B cell (primary cell): Measurements from ENCODE around the gene MUC13. TPM values are rescaled to one million over a fixed set of nuclear protein-coding genes. Genes with fewer than 3 reads are reported as not detected.

Experiments
- ATAC-seq: fragments of 200-7000 bp; cut with Tn5 transposase; one replicate; pipeline ENCODE4 v1.10.0; 2021; ENCODE audit warnings: low read depth, mild to moderate bottlenecking, moderate number of reproducible peaks, moderate library complexity
- CTCF ChIA-PET: fragments of 350-600 bp; sonication (Branson Sonifier 250); formaldehyde crosslinking; loops from one replicate; lab custom pipeline; 2021; ENCODE audit warnings: antibody characterized with exemption, inconsistent platforms; lab: Charles Lee
- POLR2A ChIA-PET: fragments of 350-600 bp; sonication (Branson Sonifier 250); formaldehyde crosslinking; loops from one replicate; lab custom pipeline; 2021; ENCODE audit warnings: antibody characterized with exemption; lab: Charles Lee
- DNase-seq: peaks from one replicate; pipeline ENCODE4 v3.0.0; 2013
- H2AFZ ChIP-seq: 2 replicates; pipeline ENCODE4 v1.6.1; 2012; ENCODE audit warnings: mild to moderate bottlenecking, low read depth, low read length; ENCODE audit not compliant: insufficient read depth, poor library complexity, severe bottlenecking
- H3K27ac ChIP-seq, 2 donors: 1 replicate in 1 of 2; 2 replicates in 1 of 2; pipeline ENCODE4 v1.5.1; 2012 to 2013; ENCODE audit warnings: low read length in 2 of 2, mild to moderate bottlenecking in 2 of 2, moderate library complexity in 1 of 2
- H3K27me3 ChIP-seq, 4 experiments: fragments of 200-600 bp in 1 of 4; sonication (generic) in 1 of 4; replicated peaks in 1 of 4; 1 replicate in 2 of 4; 2 replicates in 2 of 4; pipeline versions ENCODE4 v1.6.1 to v1.7.0; 2013 to 2016; ENCODE audit warnings: low read length in 3 of 4, mild to moderate bottlenecking in 2 of 4, mixed read lengths in 1 of 4, moderate library complexity in 1 of 4; ENCODE audit not compliant: insufficient read depth in 4 of 4, control insufficient read depth in 3 of 4; ENCODE audit errors: control extremely low read depth in 1 of 4
- H3K36me3 ChIP-seq, 2 experiments: replicated peaks in 1 of 2; 1 replicate in 1 of 2; 2 replicates in 1 of 2; pipeline versions ENCODE4 v1.6.1 to v1.7.1; 2013; ENCODE audit warnings: low read length in 1 of 2; ENCODE audit not compliant: insufficient read depth in 2 of 2, control insufficient read depth in 1 of 2; ENCODE audit errors: control extremely low read depth in 1 of 2, extremely low read depth in 1 of 2
- H3K4me1 ChIP-seq, 2 donors: fragments of 200-600 bp in 1 of 2; sonication (generic) in 1 of 2; 1 replicate in 1 of 2; 2 replicates in 1 of 2; pipeline versions ENCODE4 v1.5.1 to v1.6.1; 2013 to 2017; ENCODE audit warnings: low read length in 2 of 2; ENCODE audit not compliant: control insufficient read depth in 2 of 2, insufficient read depth in 2 of 2
- H3K4me2 ChIP-seq: replicated peaks from 2 replicates; pipeline ENCODE3; 2012; ENCODE audit warnings: mild to moderate bottlenecking, low read depth, low read length; ENCODE audit not compliant: poor library complexity, severe bottlenecking
- H3K4me3 ChIP-seq, 5 experiments: fragments of 200-600 bp in 1 of 5; sonication (generic) in 1 of 5; 1 replicate in 3 of 5; 2 replicates in 2 of 5; pipeline versions ENCODE4 v1.5.1 to v1.7.0; 2011 to 2016; ENCODE audit warnings: low read length in 4 of 5, mild to moderate bottlenecking in 4 of 5, low read depth in 2 of 5, control low read depth in 1 of 5, moderate library complexity in 1 of 5; ENCODE audit not compliant: insufficient read depth in 1 of 5; ENCODE audit errors: control extremely low read depth in 1 of 5, extremely low read depth in 1 of 5
- H3K79me2 ChIP-seq: fragments of 200-600 bp; sonication (generic); one replicate; pipeline ENCODE4 v1.6.0; 2016; ENCODE audit warnings: low read length; ENCODE audit not compliant: control insufficient read depth, insufficient read depth
- H3K9ac ChIP-seq: fragments of 200-600 bp; sonication (generic); 2 replicates; pipeline ENCODE4 v1.6.1; 2017; ENCODE audit warnings: mild to moderate bottlenecking, low read length, moderate library complexity
- H3K9me3 ChIP-seq, 3 donors: one replicate each; pipeline versions ENCODE4 v1.6.1 to v1.7.1; 2013; ENCODE audit warnings: low read length in 2 of 3; ENCODE audit not compliant: control insufficient read depth in 2 of 3, insufficient read depth in 1 of 3; ENCODE audit errors: control extremely low read depth in 1 of 3
- H4K20me1 ChIP-seq: 2 replicates; pipeline ENCODE4 v1.6.0; 2012; ENCODE audit warnings: mild to moderate bottlenecking, low read length; ENCODE audit not compliant: insufficient read depth, control insufficient read depth, poor library complexity, severe bottlenecking
- H3K27ac Mint-ChIP-seq: one replicate; pipeline ENCODE4 v1.8.0; 2021; ENCODE audit warnings: mixed read lengths
- H3K27me3 Mint-ChIP-seq: one replicate; pipeline ENCODE4 v1.8.0; 2021; ENCODE audit warnings: mixed read lengths
- H3K4me1 Mint-ChIP-seq: one replicate; pipeline ENCODE4 v1.8.0; 2021; ENCODE audit warnings: mixed read lengths
- H3K4me3 Mint-ChIP-seq: one replicate; pipeline ENCODE4 v1.8.0; 2021; ENCODE audit warnings: mixed read lengths
- H3K9me3 Mint-ChIP-seq: one replicate; pipeline ENCODE4 v1.8.0; 2022; ENCODE audit warnings: mixed read lengths; ENCODE audit not compliant: insufficient read depth
- CTCF ChIP-seq: fragments of 200-600 bp; IDR thresholded peaks from one replicate; pipeline ENCODE4 v1.8.0; 2022; ENCODE audit warnings: antibody characterized with exemption, mild to moderate bottlenecking
- EZH2 ChIP-seq: IDR thresholded peaks from 2 replicates; pipeline ENCODE4 v1.6.1; 2012; ENCODE audit warnings: borderline replicate concordance, low read depth, mild to moderate bottlenecking, moderate library complexity, low read length; ENCODE audit not compliant: insufficient read depth, poor library complexity, severe bottlenecking
- WGBS: methylation state at CpG from one replicate; pipeline ENCODE4 v1.1.5; 2013; ENCODE audit warnings: missing lambda C conversion rate; ENCODE audit not compliant: insufficient coverage; 5-methylcytosine and 5-hydroxymethylcytosine counted together
- intact Hi-C: fragments of 100-400 bp; cut with micrococcal nuclease; formaldehyde crosslinking; loops from one replicate; pipeline ENCODE4 v1.10.0; 2022
- polyA minus RNA-seq: library from RNA; depleted of rRNA, polyadenylated mRNA; stranded (reverse); fragments of >200 nt; gene quantifications from 2 replicates; pipeline ENCODE4 v1.2.3, GENCODE V29; 2012
- polyA plus RNA-seq: library from polyadenylated mRNA; depleted of rRNA; stranded (reverse); fragments of >200 nt; gene quantifications from 2 replicates; pipeline ENCODE4 v1.2.3, GENCODE V29; 2012
- total RNA-seq, 2 donors: library from RNA; stranded (reverse); fragments of 120-200 nt in 1 of 2; gene quantifications; 1 replicate in 1 of 2; 2 replicates in 1 of 2; pipeline versions ENCODE4 v1.2.3 to v1.2.4, GENCODE V29; 2013 to 2022

MUC13 gene
- total RNA-seq (not detected in 2 replicates), polyA plus RNA-seq (not detected in 2 replicates), polyA minus RNA-seq (not detected in 2 replicates)
- total RNA-seq (2013): not detected

- Histone ChIP-seq H3K79me2 (no peaks in the 10 kb centered on the region), H2AFZ (no peak within 1 kb of the TSS), H4K20me1 (no peaks in the 10 kb centered on the region), H3K4me3 (no peak within 1 kb of the TSS), H3K36me3 (no peaks in the 10 kb centered on the region), H3K9me3 (peaks cover 0 to 3% (median 2%) of the 10 kb centered on the region in 3 donors), H3K4me2 (no peak within 1 kb of the TSS), H3K27me3 (peaks cover 0 to 2% (median 0%) of the 10 kb centered on the region in 4 experiments), H3K27ac (no peak within 1 kb of the TSS), H3K9ac (no peak within 1 kb of the TSS), H3K4me1 (no peaks in the 10 kb centered on the region)
- ChIA-PET POLR2A (no interaction called here), CTCF (interaction anchor here (0.6 to 2.4 kb wide), 4 partner anchors 10 to 639 kb away, joined by 3 to 9 read pairs (median 4); no protein-coding TSS in a partner anchor)
- H3K4me1 Mint-ChIP-seq: no peaks in the 10 kb centered on the region
- no peak for DNase-seq
- H3K27me3 Mint-ChIP-seq: peaks cover 14% of the 10 kb centered on the region
- no peak for ATAC-seq
- intact Hi-C loops: no loop called here
- no peak for TF ChIP-seq CTCF
- TF ChIP-seq EZH2: no peak
- 95% methylated on average over 4 of the region's 5 CpGs for WGBS
- H3K9me3 Mint-ChIP-seq: no peaks in the 10 kb centered on the region
- H3K4me3 Mint-ChIP-seq: no peak within 1 kb of the TSS
- no peak within 1 kb of the TSS for H3K27ac Mint-ChIP-seq
Observed at GRCh38 chr3:124934577-124934976, at the start of gene MUC13. Gene MUC13, minus strand, starts transcription at chr3:124934751. Its CDS starts 39 bp downstream, at chr3:124934712.

- Mint-ChIP-seq H3K4me3 (no peak overlapping the region), H3K27ac (no peak overlapping the region), H3K4me1 (peaks cover 2% of the 10 kb centered on the region), H3K27me3 (no peaks in the 10 kb centered on the region), H3K9me3 (no peaks in the 10 kb centered on the region)
- 94% methylated on average over 2 of the region's 2 CpGs for WGBS
- no peaks in the 10 kb centered on the region for H3K79me2 ChIP-seq
- H3K9me3 ChIP-seq: no peaks in the 10 kb centered on the region
- no peak overlapping the region for H2AFZ ChIP-seq
- H3K36me3 ChIP-seq: peaks cover 0 to 5% of the 10 kb centered on the region in 2 experiments
- CTCF ChIA-PET: interaction anchor here (1.3 kb wide), 1 partner anchor 13 kb away, joined by 6 read pairs; no protein-coding TSS in a partner anchor
- intact Hi-C loops: no loop called here
- H4K20me1 ChIP-seq: no peaks in the 10 kb centered on the region
- no peak overlapping the region for H3K4me3 ChIP-seq
- no peak overlapping the region for H3K4me2 ChIP-seq
- POLR2A ChIA-PET: no interaction called here
- no peaks in the 10 kb centered on the region for H3K4me1 ChIP-seq
- no peak overlapping the region for H3K9ac ChIP-seq
- no peaks in the 10 kb centered on the region for H3K27me3 ChIP-seq
- DNase-seq: no peak
- no peak for ATAC-seq
- no peak overlapping the region for H3K27ac ChIP-seq
- TF ChIP-seq CTCF (no peak), EZH2 (no peak)
Observed at GRCh38 chr3:124982855-124983254, 48.3 kb upstream of the MUC13 start.
